Endodermal cell (in vitro differentiated cells): ENCODE measurements around the gene ENTPD1. TPM values are rescaled to one million over a fixed set of nuclear protein-coding genes. Genes with fewer than 3 reads are reported as not detected.

ENCODE experiments used
- DNase-seq: peaks from one replicate; pipeline ENCODE4 v3.0.0-alpha.2; 2017
- H3K27ac ChIP-seq: 2 replicates; pipeline ENCODE4 v1.5.1; 2013; ENCODE audit warnings: mild to moderate bottlenecking, low read depth, low read length, moderate library complexity
- H3K27me3 ChIP-seq: 2 replicates; pipeline ENCODE4 v1.6.1; 2013; ENCODE audit warnings: mild to moderate bottlenecking, low read length, moderate library complexity; ENCODE audit not compliant: insufficient read depth, control insufficient read depth, poor library complexity, severe bottlenecking
- H3K36me3 ChIP-seq: 2 replicates; pipeline ENCODE4 v1.7.0; 2013; ENCODE audit warnings: mild to moderate bottlenecking, low read length, moderate library complexity; ENCODE audit not compliant: control insufficient read depth, insufficient read depth
- H3K4me1 ChIP-seq: one replicate; pipeline ENCODE4 v1.7.0; 2013; ENCODE audit warnings: low read length; ENCODE audit not compliant: control insufficient read depth, insufficient read depth
- H3K4me3 ChIP-seq: 2 replicates; pipeline ENCODE4 v1.5.1; 2013; ENCODE audit warnings: mild to moderate bottlenecking, low read length, moderate library complexity
- H3K9ac ChIP-seq: 2 replicates; pipeline ENCODE4 v1.6.1; 2013; ENCODE audit warnings: mild to moderate bottlenecking, low read length, moderate library complexity; ENCODE audit not compliant: poor library complexity, severe bottlenecking; ENCODE audit errors: extremely low read depth
- H3K9me3 ChIP-seq: 2 replicates; pipeline ENCODE4 v1.6.1; 2013; ENCODE audit warnings: mild to moderate bottlenecking, low read length, moderate library complexity; ENCODE audit not compliant: control insufficient read depth
- H3K27ac Mint-ChIP-seq: 2 replicates; pipeline ENCODE4 v1.8.0; 2020; ENCODE audit warnings: mixed read lengths
- H3K27me3 Mint-ChIP-seq: 2 replicates; pipeline ENCODE4 v1.8.0; 2021; ENCODE audit warnings: mild to moderate bottlenecking, mixed read lengths; ENCODE audit not compliant: insufficient read depth
- H3K36me3 Mint-ChIP-seq: 2 replicates; pipeline ENCODE4 v1.8.0; 2020; ENCODE audit warnings: low read depth, mixed read lengths
- H3K4me1 Mint-ChIP-seq: 2 replicates; pipeline ENCODE4 v1.8.0; 2020; ENCODE audit warnings: mixed read lengths
- H3K4me3 Mint-ChIP-seq: 2 replicates; pipeline ENCODE4 v1.8.0; 2020; ENCODE audit warnings: mild to moderate bottlenecking, moderate library complexity, mixed read lengths
- H3K9me3 Mint-ChIP-seq: 2 replicates; pipeline ENCODE4 v1.8.0; 2020; ENCODE audit warnings: mild to moderate bottlenecking, mixed read lengths
- CTCF ChIP-seq: fragments of 200-600 bp; sonication (generic); conservative IDR thresholded peaks from 2 replicates; pipeline ENCODE4 v1.5.0; 2021; ENCODE audit warnings: antibody characterized with exemption, mild to moderate bottlenecking
- WGBS, 2 experiments: methylation state at CpG; one replicate each; pipeline versions ENCODE4 v1.1.5 to v1.1.7; 2013; ENCODE audit warnings: missing lambda C conversion rate in 2 of 2, mixed read lengths in 1 of 2; ENCODE audit not compliant: insufficient coverage in 1 of 2, insufficient read length in 1 of 2; 5-methylcytosine and 5-hydroxymethylcytosine counted together
- total RNA-seq, 2 donors: library from RNA; stranded (reverse); fragmentation: NEBNext Ultra II Directional in 1 of 2; extraction: Animal tissue kit (Norgen Biotek cat#: 25700) in 1 of 2; gene quantifications; 2 replicates in 1 of 2; 3 replicates in 1 of 2; pipeline ENCODE4 v1.2.1, GENCODE V29; 2021

The ENTPD1 gene
- total RNA-seq, 2 donors from 2014 or later, result 3.9 TPM

GRCh38 chr10:95835911-95836310 lies 79.9 kb downstream of the ENTPD1 start:
- H3K9me3 Mint-ChIP-seq, result no peaks in the 10 kb centered on the region
- no peak overlapping the region for H3K4me3 Mint-ChIP-seq
- H3K27me3 Mint-ChIP-seq, result peaks cover 11% of the 10 kb centered on the region
- H3K4me1 Mint-ChIP-seq, result peaks cover 30% of the 10 kb centered on the region
- no peak overlapping the region for H3K4me3 ChIP-seq
- no peak for TF ChIP-seq CTCF
- H3K27ac Mint-ChIP-seq, result no peak overlapping the region
- peaks cover 4% of the 10 kb centered on the region for H3K27me3 ChIP-seq
- DNase-seq, result no peak
- H3K27ac ChIP-seq, result no peak overlapping the region
- H3K9me3 ChIP-seq, result no peaks in the 10 kb centered on the region
- H3K9ac ChIP-seq, result no peak overlapping the region
- H3K36me3 Mint-ChIP-seq, result peaks cover 2% of the 10 kb centered on the region
- no peaks in the 10 kb centered on the region for H3K36me3 ChIP-seq
- peaks cover 4% of the 10 kb centered on the region for H3K4me1 ChIP-seq

GRCh38 chr10:95836610-95837355 lies 80.8 kb downstream of the ENTPD1 start:
- H3K27me3 ChIP-seq, result peaks cover 4% of the 10 kb centered on the region
- peaks cover 4% of the 10 kb centered on the region for H3K4me1 ChIP-seq
- H3K4me3 ChIP-seq, result no peak overlapping the region
- Mint-ChIP-seq H3K9me3 (no peaks in the 10 kb centered on the region), H3K4me3 (no peak overlapping the region), H3K4me1 (peaks cover 37% of the 10 kb centered on the region), H3K27me3 (peaks cover 11% of the 10 kb centered on the region), H3K27ac (no peak overlapping the region), H3K36me3 (peaks cover 2% of the 10 kb centered on the region)
- DNase-seq, result no peak
- H3K27ac ChIP-seq, result no peak overlapping the region
- H3K9me3 ChIP-seq, result no peaks in the 10 kb centered on the region
- no peaks in the 10 kb centered on the region for H3K36me3 ChIP-seq
- TF ChIP-seq CTCF, result no peak
- WGBS, 2 experiments, result 71 to 86% methylated on average over 4 to 5 of the region's 5 CpGs
- no peak overlapping the region for H3K9ac ChIP-seq

- no peak overlapping the region for H3K27ac Mint-ChIP-seq
- peaks cover 34% of the 10 kb centered on the region for H3K4me1 Mint-ChIP-seq
- H3K4me3 ChIP-seq, result no peak overlapping the region
- H3K4me3 Mint-ChIP-seq, result no peak overlapping the region
- no peak for DNase-seq
- H3K9ac ChIP-seq, result no peak overlapping the region
- WGBS, 2 experiments, result 42 to 100% methylated on average over 1 of the region's 1 CpG
- H3K27me3 ChIP-seq, result peaks cover 4% of the 10 kb centered on the region
- H3K36me3 Mint-ChIP-seq, result peaks cover 2% of the 10 kb centered on the region
- TF ChIP-seq CTCF, result no peak
- H3K9me3 ChIP-seq, result no peaks in the 10 kb centered on the region
- no peaks in the 10 kb centered on the region for H3K9me3 Mint-ChIP-seq
- no peak overlapping the region for H3K27ac ChIP-seq
- H3K4me1 ChIP-seq, result peaks cover 4% of the 10 kb centered on the region
- H3K27me3 Mint-ChIP-seq, result peaks cover 11% of the 10 kb centered on the region
- no peaks in the 10 kb centered on the region for H3K36me3 ChIP-seq
Observed at GRCh38 chr10:95837356-95837776, 81.4 kb downstream of the ENTPD1 start.
